ENCODE measurements around the gene UBTD2.
"Not testable (repeated sequence)": the region's sequence is repeated elsewhere in the genome, so short reads cannot be mapped to it uniquely, and the experiment has no call there.

DNA sequence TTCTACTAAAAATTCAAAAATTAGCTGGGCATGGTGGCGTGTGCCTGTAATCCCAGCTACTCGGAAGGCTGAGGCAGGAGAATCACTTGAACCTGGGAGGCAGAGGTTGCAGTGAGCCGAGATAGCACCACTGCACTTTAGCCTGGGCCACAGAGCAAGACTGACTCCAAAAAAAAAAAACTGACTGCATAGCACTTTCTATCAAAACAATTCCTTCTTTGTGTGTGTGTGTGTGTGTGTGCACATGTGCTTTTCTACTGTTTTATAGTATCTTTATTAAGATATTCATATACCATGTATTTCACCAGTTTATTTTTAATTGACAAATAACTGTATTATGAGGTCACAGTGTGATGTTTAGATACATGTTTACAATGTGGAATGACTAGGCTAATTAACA, 3.6 kb upstream of the UBTD2 start:
- not testable (repeated sequence) for TF ChIP-seq POLR2A (IDR thresholded peaks at IDR 0.05)
- TF ChIP-seq, protein P1, sequence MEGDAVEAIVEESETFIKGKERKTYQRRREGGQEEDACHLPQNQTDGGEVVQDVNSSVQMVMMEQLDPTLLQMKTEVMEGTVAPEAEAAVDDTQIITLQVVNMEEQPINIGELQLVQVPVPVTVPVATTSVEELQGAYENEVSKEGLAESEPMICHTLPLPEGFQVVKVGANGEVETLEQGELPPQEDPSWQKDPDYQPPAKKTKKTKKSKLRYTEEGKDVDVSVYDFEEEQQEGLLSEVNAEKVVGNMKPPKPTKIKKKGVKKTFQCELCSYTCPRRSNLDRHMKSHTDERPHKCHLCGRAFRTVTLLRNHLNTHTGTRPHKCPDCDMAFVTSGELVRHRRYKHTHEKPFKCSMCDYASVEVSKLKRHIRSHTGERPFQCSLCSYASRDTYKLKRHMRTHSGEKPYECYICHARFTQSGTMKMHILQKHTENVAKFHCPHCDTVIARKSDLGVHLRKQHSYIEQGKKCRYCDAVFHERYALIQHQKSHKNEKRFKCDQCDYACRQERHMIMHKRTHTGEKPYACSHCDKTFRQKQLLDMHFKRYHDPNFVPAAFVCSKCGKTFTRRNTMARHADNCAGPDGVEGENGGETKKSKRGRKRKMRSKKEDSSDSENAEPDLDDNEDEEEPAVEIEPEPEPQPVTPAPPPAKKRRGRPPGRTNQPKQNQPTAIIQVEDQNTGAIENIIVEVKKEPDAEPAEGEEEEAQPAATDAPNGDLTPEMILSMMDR (IDR thresholded peaks at IDR 0.05), result not testable (repeated sequence)
